OCI-M2 (cell line): ENCODE results near the gene PBLD.
"Not testable (repeated sequence)": the region's sequence is repeated elsewhere in the genome, so short reads cannot be mapped to it uniquely, and the experiment has no call there.

Experiments
- DNase-seq: peaks from one replicate; lab custom pipeline; 2025; ENCODE audit not compliant: unreplicated experiment; lab: John Stamatoyannopoulos, UW

The PBLD gene

DNA sequence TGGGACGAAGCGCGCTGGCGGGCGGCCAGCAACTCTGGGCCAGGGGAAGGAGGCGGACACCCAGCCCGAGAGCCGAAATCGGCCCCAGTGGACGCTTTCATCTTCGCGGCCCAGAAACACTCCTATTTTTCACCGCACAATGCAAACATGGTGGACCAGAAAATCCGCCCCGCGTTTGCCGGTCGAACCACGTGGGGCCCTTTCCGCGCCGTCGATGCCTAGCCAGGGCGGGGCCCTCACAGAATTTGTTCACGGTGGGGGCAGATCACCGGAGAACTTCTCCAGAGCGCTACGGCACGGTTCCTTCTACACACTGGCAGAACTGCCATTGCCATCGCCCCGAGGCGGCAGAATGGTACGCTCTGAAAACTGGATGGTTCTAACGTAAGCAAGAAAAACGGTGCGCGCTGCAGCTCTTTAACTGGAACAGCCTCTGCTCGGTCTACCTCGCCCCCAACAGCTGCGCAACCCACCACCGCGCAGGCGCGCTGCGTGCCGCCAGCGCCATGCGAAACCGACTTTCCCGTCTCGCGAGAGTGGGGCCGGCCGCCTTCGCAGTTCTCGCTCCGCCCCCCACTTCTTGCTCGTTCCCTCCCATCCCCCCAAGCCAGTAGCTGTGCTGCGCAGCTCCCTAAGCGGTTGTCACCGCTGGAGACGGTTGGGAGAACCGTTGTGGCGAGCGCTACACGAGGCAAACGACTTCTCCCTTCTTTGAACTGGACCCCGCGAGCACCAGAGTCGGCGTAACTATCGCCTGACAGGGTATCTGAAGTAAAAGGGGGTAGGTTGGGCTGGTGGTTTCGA lies 1.1 kb downstream of the PBLD start, which contains the start of gene HNRNPH3:
Gene HNRNPH3 (plus strand): TSS at position 610 of the 804 bp plus-strand sequence. CDS start 5,158 bp downstream, outside the sequence.
- peak; percentile 74 for DNase-seq

- no peak for DNase-seq
Measured at GRCh38 chr10:68330852-68331454, 1.8 kb downstream of the PBLD start.

DNA sequence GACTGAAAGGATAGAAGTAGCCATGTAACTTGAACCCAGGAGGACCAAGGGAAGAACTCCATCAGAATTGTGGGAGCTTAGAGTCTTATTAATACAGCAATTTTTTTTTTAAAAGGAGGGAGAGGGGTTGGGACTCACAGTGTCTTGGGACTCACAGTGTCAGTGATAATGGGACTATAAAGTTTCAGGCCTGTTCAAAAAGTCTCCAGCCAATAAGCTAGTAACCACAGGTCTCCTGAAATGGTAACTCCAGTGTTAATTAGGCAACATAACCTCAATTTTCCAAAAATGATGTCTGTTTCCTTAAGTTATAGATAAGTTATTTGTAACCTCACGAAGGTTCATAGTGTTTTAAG lies 3.2 kb downstream of the PBLD start:
- DNase-seq, result no peak

DNA sequence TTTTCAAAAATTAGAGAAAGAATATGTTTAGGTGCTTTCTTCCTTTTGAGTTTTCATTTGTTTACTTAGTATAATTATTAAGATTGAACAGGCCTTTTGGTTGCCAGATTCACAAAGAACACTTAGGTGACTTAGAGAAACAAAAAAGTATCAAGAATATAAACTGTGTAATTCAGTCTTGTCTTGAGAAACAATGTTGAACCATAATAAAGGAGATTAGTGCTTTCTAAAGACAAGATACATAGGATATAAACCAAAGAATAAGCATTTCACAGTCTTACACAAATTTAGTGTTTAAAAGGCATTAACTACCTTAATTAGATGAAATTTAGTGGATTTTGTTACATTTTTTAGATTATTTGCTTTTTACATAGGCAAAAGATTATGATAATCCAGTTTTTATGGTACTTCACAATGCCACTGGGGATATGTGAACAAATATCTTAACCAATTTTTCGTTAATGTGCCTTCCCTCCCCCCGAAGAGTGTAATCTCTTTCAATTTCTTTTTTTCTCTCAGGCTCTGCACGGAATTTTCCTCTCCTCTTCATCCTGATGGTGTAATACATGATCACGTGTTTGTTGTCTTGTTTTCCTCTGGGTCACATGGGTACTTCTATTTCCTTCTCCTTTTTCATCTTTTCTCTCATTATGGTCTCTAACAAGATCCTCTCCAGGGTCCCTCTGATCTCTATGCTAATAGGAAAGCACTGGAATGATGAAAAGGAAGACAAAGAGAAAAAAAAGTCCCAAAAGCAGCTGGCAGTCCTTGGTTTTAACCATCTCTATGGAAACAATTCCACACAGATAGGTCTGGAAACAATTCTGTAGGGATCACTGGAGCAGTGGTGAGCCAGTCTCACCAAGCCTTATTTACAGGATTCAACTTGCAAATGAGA lies 4.6 kb downstream of the PBLD start:
- DNase-seq, result peak; percentile 15

DNA sequence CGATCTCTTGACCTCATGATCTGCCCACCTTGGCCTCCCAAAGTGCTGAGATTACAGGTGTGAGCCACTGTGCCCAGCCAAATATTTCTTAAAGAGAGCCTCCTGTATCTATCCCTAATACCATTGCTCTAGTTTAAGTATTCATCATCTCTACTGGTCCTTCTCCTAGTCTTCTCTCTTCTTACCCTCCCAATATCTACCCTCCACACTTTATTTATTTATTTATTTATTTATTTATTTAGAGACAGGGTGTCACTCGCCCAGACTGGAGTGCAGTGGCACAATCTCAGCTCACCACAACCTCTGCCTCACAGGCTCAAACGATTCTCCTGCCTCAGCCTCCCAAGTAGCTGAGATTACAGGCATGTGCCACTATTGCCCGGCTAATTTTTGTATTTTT lies 8.3 kb downstream of the PBLD start:
- not testable (repeated sequence) for DNase-seq

DNA sequence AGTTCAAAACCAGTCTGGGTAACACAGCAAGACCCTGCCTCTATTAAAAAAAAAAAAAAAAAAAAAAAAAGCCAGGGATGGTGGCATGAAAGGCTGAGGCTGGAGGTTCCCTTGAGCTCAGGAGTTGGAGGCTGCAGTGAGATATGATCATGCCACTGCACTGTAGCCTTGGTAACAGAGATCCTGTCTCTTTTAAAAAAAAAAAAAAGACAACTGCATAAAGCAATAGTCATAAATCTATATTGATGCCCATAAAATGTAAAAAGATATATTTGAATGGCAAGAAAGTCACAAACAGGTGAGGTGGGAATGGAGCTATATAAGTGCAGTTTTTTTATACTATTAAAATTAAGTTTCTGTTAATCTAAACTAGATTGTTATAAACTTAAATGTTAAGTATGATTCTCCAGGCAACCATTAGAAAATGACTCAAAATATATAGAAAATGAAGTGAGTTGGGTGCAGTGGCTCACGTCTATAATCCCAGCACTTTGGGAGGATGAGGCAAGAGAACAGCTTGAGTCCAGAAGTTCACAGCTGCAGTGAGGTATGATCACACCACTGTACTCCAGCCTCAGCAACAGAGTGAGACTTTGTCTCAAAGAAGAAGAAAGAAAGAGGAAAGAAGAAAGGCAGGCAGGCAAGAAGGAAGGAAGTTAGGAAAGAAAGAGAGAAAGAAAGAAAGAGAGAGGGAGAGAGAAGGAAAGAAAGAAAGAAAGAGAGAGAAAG lies 14.2 kb downstream of the PBLD start:
- DNase-seq, result no peak

DNA sequence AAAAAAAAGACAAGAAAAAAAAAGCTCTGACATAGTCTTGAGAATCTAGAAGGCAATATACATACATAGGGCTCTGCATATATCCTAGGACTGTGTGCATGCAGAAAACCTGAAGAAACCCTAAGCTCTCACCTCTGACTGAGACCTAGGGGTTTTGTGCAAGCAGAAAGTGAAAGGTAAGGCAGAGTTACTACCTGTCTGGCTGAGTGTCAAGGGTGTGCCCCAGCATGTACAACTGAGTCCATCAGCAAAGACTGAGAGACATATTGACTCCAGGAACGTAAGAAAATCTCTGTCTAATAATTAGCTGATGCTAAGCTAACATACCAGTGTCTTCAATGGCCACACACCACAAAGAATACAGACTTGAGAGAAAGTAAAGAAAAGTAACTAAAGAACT lies 17.1 kb downstream of the PBLD start:
- DNase-seq, result no peak

GRCh38 chr10:68314930-68315329 lies 17.8 kb downstream of the PBLD start:
- not testable (repeated sequence) for DNase-seq

DNA sequence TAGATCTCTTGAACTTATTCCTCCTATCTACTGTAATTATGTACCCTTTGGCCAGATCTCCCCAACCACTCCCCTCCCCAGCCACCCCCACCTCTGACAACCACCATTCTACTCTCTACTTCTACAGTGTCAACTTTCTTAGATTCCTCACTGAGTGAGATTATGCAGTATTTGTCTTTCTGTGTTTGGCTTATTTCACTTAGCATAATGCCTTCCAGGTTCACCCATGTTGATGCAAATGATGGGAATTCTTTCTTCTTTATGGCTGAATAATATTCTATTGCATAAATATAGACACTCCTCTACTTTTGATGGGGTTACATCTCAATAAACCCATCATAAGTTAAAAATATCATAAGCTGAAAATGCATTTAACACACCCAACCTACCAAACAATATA lies 22.2 kb downstream of the PBLD start:
- no peak for DNase-seq

GRCh38 chr10:68305854-68306253 lies 26.9 kb downstream of the PBLD start:
- no peak for DNase-seq

- DNase-seq, result no peak
Measured at GRCh38 chr10:68303849-68304412, 28.8 kb downstream of the PBLD start.

DNA sequence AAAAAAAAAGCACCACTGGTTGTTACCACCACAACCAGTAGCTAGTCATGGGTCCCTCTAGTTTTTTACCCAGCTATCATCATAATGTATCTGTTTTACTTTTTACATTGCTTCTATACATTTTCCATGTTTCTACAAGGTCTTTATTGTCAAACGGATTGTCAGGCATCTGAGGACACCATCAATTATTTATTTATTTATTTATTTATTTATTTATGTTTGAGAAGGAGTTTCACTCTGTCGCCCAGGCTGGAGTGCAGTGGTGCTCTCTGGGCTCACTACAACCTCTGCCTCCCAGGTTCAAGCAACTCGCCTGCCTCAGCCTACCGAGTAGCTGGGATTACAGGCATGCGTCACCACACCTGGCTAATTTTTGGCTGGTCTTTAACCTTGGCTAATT lies 29.9 kb downstream of the PBLD start:
- DNase-seq, result no peak

DNA sequence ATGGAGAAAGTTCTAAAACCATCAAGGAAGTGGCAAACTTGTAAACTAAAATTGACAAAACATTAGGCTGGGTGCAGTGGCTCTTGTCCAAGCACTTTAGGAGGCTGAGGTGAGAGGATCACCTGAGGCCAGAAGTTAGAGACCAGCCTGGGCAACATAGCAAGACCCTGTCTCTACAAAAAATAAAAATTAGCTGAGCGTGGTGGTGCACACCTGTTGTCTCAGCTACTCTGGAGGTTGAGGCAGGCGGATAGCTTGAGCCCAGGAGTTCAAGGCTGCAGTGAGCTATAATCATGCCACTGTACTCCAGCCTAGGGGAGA lies 30.3 kb downstream of the PBLD start:
- DNase-seq, result no peak

DNA sequence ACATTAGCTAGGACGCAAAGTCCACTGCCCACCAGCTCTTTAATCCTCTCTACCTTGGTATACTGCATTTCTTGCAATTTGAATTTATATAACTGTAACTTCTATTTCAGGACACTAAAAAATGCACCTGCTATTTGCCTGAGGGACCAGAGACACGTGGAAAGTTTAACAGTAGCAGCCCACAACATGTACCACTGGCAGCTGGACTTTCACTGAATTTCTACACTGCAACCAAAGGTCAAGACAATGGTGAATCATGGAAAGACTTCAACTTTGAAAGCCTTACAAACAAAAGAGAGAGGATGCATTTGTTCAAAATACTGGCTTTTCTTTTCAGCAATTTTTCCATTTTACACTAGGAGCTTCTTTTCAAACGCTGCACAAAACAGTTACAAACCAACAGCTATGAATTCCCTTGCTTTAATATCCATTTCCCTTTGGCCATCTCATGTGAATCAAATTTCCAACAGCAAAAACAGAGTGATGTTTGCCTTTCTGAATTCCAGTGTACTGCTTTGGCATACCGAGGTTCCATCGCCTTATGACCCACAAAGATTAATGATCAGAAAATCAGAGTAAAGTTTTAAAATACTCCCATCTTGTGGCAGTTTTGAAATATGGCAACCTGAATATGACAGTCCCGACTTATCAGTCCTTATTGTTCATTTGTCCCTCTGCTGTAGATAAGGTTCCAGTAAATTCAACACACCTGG lies 30.8 kb downstream of the PBLD start:
- no peak for DNase-seq

DNA sequence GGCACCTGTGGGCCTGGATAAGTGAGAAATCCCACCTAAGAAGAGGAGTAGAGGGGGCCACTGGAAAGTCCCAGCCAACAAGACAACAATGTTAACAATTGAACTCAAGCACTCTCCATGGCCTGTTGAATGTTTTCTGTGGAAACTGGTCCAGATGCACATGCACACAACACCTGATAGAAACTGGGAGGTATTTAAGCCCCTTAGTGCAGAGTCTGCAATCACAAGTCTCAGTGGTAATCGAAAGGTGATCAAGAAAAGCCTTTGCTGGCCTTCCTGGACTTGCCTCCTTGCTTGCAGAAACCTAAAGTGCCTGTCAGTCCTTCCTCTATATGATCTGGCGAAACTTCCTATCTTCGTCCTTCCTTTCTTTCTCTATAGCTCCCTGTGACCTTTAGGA lies 31.4 kb downstream of the PBLD start:
- DNase-seq, result no peak

GRCh38 chr10:68296843-68297663 lies 35.7 kb downstream of the PBLD start:
- DNase-seq, result no peak

DNA sequence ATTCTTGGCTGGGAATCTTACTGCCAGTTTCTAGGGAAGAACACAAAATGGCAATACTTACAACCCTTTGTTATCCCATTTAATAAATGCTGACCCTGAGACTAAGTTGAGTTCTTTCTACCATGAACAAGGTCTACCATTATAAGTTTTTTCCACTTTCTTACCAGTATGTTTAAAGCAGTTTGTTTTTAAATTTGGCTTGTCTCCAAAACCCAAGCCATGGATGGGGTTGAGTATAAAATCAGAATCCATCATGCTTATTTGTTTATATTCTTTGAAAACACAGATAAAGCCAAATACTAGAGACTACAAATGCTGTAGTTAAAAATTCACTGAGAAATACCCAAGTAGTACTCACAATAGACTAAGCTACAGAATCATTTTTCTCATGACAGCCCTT lies 42.0 kb downstream of the PBLD start:
- no peak for DNase-seq

GRCh38 chr10:68288717-68289116 lies 44.0 kb downstream of the PBLD start:
- no peak for DNase-seq
